Esophagus muscularis mucosa (tissue), 4 donors: ENCODE measurements around the gene KMT2A. TPM values are rescaled to one million over a fixed set of nuclear protein-coding genes. Genes with fewer than 3 reads are reported as not detected.
A peak's percentile ranks its signal among the peaks of the same experiment; 100 is the strongest.

Experiments
- DNase-seq: peaks from one replicate; pipeline ENCODE4 v3.0.0-alpha.2; 2017; ENCODE audit errors: extremely low spot score
- H3K27ac ChIP-seq, 4 donors: fragments of 200-600 bp; sonication (generic); replicated peaks in 1 of 4; 1 replicate in 3 of 4; 2 replicates in 1 of 4; pipeline ENCODE4 v1.5.1; 2016 to 2019; ENCODE audit warnings: mild to moderate bottlenecking in 1 of 4
- H3K27me3 ChIP-seq, 4 donors: fragments of 200-600 bp; sonication (generic); one replicate each; pipeline versions ENCODE4 v1.5.1 to v1.6.0; 2016 to 2019
- H3K36me3 ChIP-seq, 4 donors: fragments of 200-600 bp; sonication (generic); one replicate each; pipeline ENCODE4 v1.5.1; 2016 to 2019
- H3K4me1 ChIP-seq, 4 donors: fragments of 200-600 bp; sonication (generic); one replicate each; pipeline ENCODE4 v1.5.1; 2016 to 2019
- H3K4me3 ChIP-seq, 4 donors: fragments of 200-600 bp; sonication (generic); 1 replicate in 2 of 4; 2 replicates in 2 of 4; pipeline ENCODE4 v1.5.1; 2016 to 2019; ENCODE audit warnings: mild to moderate bottlenecking in 4 of 4, moderate library complexity in 1 of 4
- H3K9me3 ChIP-seq, 4 donors: fragments of 200-600 bp; sonication (generic); 1 replicate in 3 of 4; 2 replicates in 1 of 4; pipeline ENCODE4 v1.5.1; 2016 to 2019
- EP300 ChIP-seq: sonication (generic); formaldehyde crosslinking; IDR thresholded peaks from one replicate; pipeline ENCODE4 v1.6.1; 2017; ENCODE audit warnings: antibody characterized with exemption
- POLR2A ChIP-seq: fragments of 450-650 bp; IDR thresholded peaks from one replicate; pipeline ENCODE4 v1.6.1; 2017; ENCODE audit warnings: antibody characterized with exemption, moderate library complexity, mild to moderate bottlenecking, low read depth
- POLR2AphosphoS5 ChIP-seq, 2 donors: sonication (generic); formaldehyde crosslinking; IDR thresholded peaks; one replicate each; pipeline ENCODE4 v1.6.1; 2017; ENCODE audit warnings: antibody characterized with exemption in 2 of 2
- WGBS: methylation state at CpG from one replicate; pipeline ENCODE4 v1.1.5; 2018; 5-methylcytosine and 5-hydroxymethylcytosine counted together
- intact Hi-C: fragments of 100-400 bp; cut with DNase I; formaldehyde crosslinking; loops from one replicate; pipeline ENCODE4 v1.15.1; 2023
- total RNA-seq, 4 donors: library from RNA; depleted of rRNA; stranded (reverse); fragments of >200 nt; gene quantifications; one replicate each; pipeline versions ENCODE4 v1.1.0 to v1.2.1, GENCODE V29; 2016
- TF ChIP-seq, protein P1 (sequence below), 3 experiments: fragments of 200-600 bp in 2 of 3; fragments of 450-650 bp in 1 of 3; sonication (generic) in 2 of 3; IDR thresholded peaks; one replicate each; pipeline ENCODE4 v1.5.1; 2017 to 2019; ENCODE audit warnings: antibody characterized with exemption in 3 of 3, mild to moderate bottlenecking in 2 of 3, moderate library complexity in 1 of 3

Gene KMT2A
- total RNA-seq, 4 donors from 2014 or later: 61.0 to 68.7 (median 62.1) TPM

DNA sequence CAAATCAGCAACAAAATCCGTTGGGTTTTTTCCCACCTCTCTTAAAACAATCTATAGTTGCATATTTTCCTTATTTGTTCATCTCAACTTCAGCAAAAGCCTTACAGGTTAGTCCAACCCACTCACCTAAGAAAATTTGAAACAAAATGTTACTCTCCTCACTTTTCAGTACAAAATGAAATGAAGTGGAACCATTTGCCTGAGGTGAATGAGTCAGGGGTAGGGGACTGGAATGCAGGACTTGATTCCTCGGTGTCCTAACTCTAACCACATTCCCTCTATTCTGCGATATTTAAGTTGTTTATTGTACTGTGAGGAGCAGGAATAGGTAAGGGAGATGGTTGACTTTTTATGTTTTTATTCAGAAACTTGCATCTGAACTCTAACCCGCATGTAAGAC lies 18.5 kb upstream of the KMT2A start:
- WGBS: 87% methylated on average over 4 of the region's 4 CpGs

DNA sequence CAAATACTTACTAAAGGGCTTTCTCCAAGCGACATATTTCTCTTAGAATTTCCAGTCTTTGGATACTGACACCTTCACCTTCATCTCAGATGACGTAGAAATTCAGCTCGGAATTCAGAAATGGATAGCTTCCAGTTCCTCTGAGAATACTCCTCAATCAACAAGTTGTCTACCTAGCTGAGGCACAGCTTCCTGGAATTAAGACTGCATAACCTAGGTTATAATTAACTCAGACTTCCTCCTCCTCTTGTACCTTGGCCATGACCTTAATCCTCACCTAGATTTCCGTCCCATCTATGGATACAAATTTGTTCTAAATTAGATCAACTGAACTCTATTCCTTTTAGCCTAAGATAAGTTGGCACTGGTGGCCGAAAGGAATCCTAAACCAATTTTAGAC lies 17.5 kb upstream of the KMT2A start:
- TF ChIP-seq POLR2AphosphoS5 (IDR thresholded peaks at IDR 0.05) (no peak), POLR2A (no peak), EP300 (no peak)
- TF ChIP-seq, protein P1, sequence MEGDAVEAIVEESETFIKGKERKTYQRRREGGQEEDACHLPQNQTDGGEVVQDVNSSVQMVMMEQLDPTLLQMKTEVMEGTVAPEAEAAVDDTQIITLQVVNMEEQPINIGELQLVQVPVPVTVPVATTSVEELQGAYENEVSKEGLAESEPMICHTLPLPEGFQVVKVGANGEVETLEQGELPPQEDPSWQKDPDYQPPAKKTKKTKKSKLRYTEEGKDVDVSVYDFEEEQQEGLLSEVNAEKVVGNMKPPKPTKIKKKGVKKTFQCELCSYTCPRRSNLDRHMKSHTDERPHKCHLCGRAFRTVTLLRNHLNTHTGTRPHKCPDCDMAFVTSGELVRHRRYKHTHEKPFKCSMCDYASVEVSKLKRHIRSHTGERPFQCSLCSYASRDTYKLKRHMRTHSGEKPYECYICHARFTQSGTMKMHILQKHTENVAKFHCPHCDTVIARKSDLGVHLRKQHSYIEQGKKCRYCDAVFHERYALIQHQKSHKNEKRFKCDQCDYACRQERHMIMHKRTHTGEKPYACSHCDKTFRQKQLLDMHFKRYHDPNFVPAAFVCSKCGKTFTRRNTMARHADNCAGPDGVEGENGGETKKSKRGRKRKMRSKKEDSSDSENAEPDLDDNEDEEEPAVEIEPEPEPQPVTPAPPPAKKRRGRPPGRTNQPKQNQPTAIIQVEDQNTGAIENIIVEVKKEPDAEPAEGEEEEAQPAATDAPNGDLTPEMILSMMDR (IDR thresholded peaks at IDR 0.05): no peak
- peaks cover 5 to 10% (median 8%) of the 10 kb centered on the region in 4 donors for H3K4me1 ChIP-seq
- H3K27me3 ChIP-seq: no peaks in the 10 kb centered on the region
- H3K36me3 ChIP-seq: peaks cover 0 to 10% (median 5%) of the 10 kb centered on the region in 4 donors
- H3K4me3 ChIP-seq: no peak overlapping the region
- H3K9me3 ChIP-seq: no peaks in the 10 kb centered on the region
- WGBS: 87% methylated on average over 5 of the region's 5 CpGs
- H3K27ac ChIP-seq: no peak overlapping the region
- intact Hi-C loops: no loop called here
- DNase-seq: no peak

More for the DNA sequence above, 18.5 kb upstream of the KMT2A start:
- H3K9me3 ChIP-seq: no peaks in the 10 kb centered on the region
- TF ChIP-seq, protein P1 (IDR thresholded peaks at IDR 0.05): no peak
- TF ChIP-seq POLR2AphosphoS5 (IDR thresholded peaks at IDR 0.05) (no peak), POLR2A (no peak), EP300 (no peak)
- no peak for DNase-seq
- H3K4me1 ChIP-seq: peaks cover 5 to 10% (median 8%) of the 10 kb centered on the region in 4 donors
- no peak overlapping the region for H3K27ac ChIP-seq
- H3K36me3 ChIP-seq: peaks cover 0 to 14% (median 6%) of the 10 kb centered on the region in 4 donors
- H3K4me3 ChIP-seq: no peak overlapping the region
- intact Hi-C loops: no loop called here
- H3K27me3 ChIP-seq: no peaks in the 10 kb centered on the region

DNA sequence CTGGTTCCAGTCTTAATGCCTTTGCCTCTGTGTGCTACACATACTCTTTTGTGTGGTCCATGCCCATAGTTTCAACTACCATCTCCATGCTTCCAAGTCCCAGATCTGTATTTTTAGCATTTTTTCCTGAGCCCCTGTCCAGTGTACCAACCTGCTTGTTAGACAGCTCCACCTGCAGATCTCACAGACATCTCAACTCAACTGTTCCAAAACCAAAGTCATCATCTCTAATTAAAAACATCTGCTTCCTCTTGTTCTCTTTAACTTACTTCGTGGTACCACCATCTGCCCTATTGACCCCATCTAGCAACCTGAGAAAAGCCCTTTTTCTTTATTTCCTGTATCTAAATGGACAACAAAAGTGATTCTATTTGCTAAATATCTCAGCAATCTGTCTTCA lies 8.6 kb upstream of the KMT2A start:
- no peak for TF ChIP-seq POLR2AphosphoS5 (IDR thresholded peaks at IDR 0.05)
- TF ChIP-seq, protein P1 (IDR thresholded peaks at IDR 0.05): no peak
- Histone ChIP-seq H3K36me3 (no peaks in the 10 kb centered on the region), H3K4me3 (no peak overlapping the region), H3K4me1 (no peaks in the 10 kb centered on the region), H3K27ac (no peak overlapping the region), H3K27me3 (no peaks in the 10 kb centered on the region), H3K9me3 (no peaks in the 10 kb centered on the region)
- 11% methylated on average over 1 of the region's 1 CpG for WGBS
- DNase-seq: no peak
- intact Hi-C loops: no loop called here

DNA sequence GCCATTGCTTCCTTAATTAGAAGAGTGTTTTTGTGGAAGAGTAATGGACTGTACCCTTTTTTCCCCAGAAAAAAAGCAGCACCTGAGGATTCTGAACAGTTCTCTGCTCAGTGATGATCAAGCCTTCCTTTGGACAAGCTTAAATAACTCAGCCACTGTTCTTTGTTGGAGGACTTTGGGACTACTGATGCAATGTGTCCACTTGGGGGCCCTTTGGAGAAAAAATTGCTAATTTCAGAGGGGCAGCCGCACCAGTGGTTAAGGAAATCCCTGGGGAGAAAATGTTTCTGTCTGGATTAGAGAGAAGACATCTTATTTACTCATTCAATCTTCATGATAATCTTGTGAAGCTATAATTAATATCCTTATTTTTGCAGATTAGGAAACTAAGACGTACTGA lies 5.3 kb upstream of the KMT2A start:
- Histone ChIP-seq H3K9me3 (no peaks in the 10 kb centered on the region), H3K27me3 (no peaks in the 10 kb centered on the region), H3K4me3 (no peak overlapping the region), H3K36me3 (no peaks in the 10 kb centered on the region), H3K27ac (no peak overlapping the region), H3K4me1 (peaks cover 11 to 17% (median 15%) of the 10 kb centered on the region in 4 donors)
- intact Hi-C loops: no loop called here
- whole genome bisulfite sequencing: 75% methylated on average over 2 of the region's 2 CpGs
- no peak for DNase-seq
- TF ChIP-seq POLR2A (no peak), EP300 (no peak), POLR2AphosphoS5 (IDR thresholded peaks at IDR 0.05) (no peak)
- TF ChIP-seq, protein P1 (IDR thresholded peaks at IDR 0.05): no peak

DNA sequence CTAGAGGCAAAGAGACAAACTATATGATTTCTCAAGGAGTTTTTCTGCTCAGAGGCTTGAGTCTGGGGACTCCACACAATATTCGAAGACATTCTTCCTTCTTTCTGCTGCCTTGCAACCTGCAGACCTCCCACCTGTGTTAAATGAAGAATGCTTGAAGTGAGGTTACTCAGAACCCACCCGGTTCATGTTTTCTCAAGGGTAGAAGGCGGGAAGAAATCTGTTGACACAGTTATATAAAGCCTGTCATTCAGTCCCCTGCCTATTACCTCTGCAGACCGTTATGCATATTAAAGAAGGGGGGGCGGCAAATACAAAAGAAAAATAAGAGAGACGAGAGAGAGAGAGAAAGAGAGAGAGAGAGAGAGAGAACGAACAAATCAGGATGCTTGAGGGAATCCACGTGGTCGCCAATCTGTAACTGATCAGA lies 2.2 kb upstream of the KMT2A start:
- H3K4me1 ChIP-seq: peaks cover 26 to 38% (median 34%) of the 10 kb centered on the region in 4 donors
- no peaks in the 10 kb centered on the region for H3K36me3 ChIP-seq
- DNase-seq: no peak
- H3K9me3 ChIP-seq: no peaks in the 10 kb centered on the region
- H3K4me3 ChIP-seq: peak overlapping the region; percentile 92 to 99 (median 96)
- H3K27me3 ChIP-seq: no peaks in the 10 kb centered on the region
- peak overlapping the region in 1 of 4 donors; percentile 95 for H3K27ac ChIP-seq
- WGBS: 4% methylated on average over 9 of the region's 9 CpGs
- TF ChIP-seq EP300 (no peak), POLR2A (no peak), POLR2AphosphoS5 (IDR thresholded peaks at IDR 0.05) (no peak)
- TF ChIP-seq, protein P1 (IDR thresholded peaks at IDR 0.05): no peak
- intact Hi-C loops: no loop called here
